Transverse colon (tissue), 4 donors: ENCODE results near the gene CALHM6.

Experiments used
- CTCF ChIP-seq, 5 experiments: fragments of 200-600 bp in 3 of 5; fragments of 450-650 bp in 2 of 5; sonication (generic) in 3 of 5; IDR thresholded peaks; 1 replicate in 2 of 5; 2 replicates in 3 of 5; pipeline ENCODE4 v1.5.1; 2016 to 2017; ENCODE audit warnings: antibody characterized with exemption in 5 of 5, inconsistent platforms in 3 of 5, mild to moderate bottlenecking in 2 of 5, moderate library complexity in 1 of 5
- POLR2A ChIP-seq: fragments of 450-650 bp; IDR thresholded peaks from one replicate; pipeline ENCODE4 v1.6.1; 2016; ENCODE audit warnings: antibody characterized with exemption, mild to moderate bottlenecking, moderate library complexity
- POLR2AphosphoS5 ChIP-seq, 3 donors: sonication (generic); formaldehyde crosslinking; IDR thresholded peaks; one replicate each; pipeline ENCODE4 v1.6.1; 2016; ENCODE audit warnings: antibody characterized with exemption in 3 of 3

- TF ChIP-seq POLR2A (no peak), CTCF (IDR thresholded peaks at IDR 0.05) (no peak), POLR2AphosphoS5 (IDR thresholded peaks at IDR 0.05) (no peak)
These were observed 10.4 kb downstream of the CALHM6 start for GRCh38 chr6:116471531-116471930.
